Caco-2 (cell line): ENCODE data around the gene APOBEC3F. TPM values are rescaled to one million over a fixed set of nuclear protein-coding genes. Genes with fewer than 3 reads are reported as not detected.
"Not testable (repeated sequence)": the region's sequence is repeated elsewhere in the genome, so short reads cannot be mapped to it uniquely, and the experiment has no call there.

ENCODE experiments used
- BruUV-seq: library from RNA; stranded (reverse); fragments of 400-500 nt; replicated peaks from 2 replicates; lab custom pipeline; 2021; lab: Mats Ljungman, UMichigan
- CTCF ChIA-PET: fragments of 300-600 bp; sonication (Branson Sonifier 250); formaldehyde crosslinking; loops from one replicate; lab custom pipeline; 2022; ENCODE audit warnings: antibody characterized with exemption; lab: Charles Lee
- POLR2A ChIA-PET: fragments of 300-600 bp; sonication (Branson Sonifier 250); formaldehyde crosslinking; loops from one replicate; lab custom pipeline; 2022; ENCODE audit warnings: antibody characterized with exemption; lab: Charles Lee
- DNase-seq, 2 experiments: peaks; one replicate each; pipeline versions ENCODE4 v3.0.0 to v3.0.0-alpha.2; 2020 to 2022
- H3K27me3 ChIP-seq: replicated peaks from 2 replicates; pipeline ENCODE4 v1.6.0; 2011; ENCODE audit warnings: low read length; ENCODE audit not compliant: control insufficient read depth, insufficient read depth
- H3K36me3 ChIP-seq: 2 replicates; pipeline ENCODE4 v1.5.1; 2011; ENCODE audit warnings: low read length; ENCODE audit not compliant: control insufficient read depth, insufficient read depth
- H3K4me1 ChIP-seq: fragments of 250-450 bp; sonication (Bioruptor Pico); 2 replicates; pipeline ENCODE4 v1.5.1; 2020; ENCODE audit warnings: mild to moderate bottlenecking
- H3K4me3 ChIP-seq: 2 replicates; pipeline ENCODE4 v1.5.1; 2011; ENCODE audit warnings: low read depth, mild to moderate bottlenecking, control low read depth, low read length
- H3K9me3 ChIP-seq: fragments of 250-450 bp; sonication (Bioruptor Pico); 2 replicates; pipeline ENCODE4 v1.5.1; 2020; ENCODE audit warnings: mild to moderate bottlenecking, moderate library complexity
- H3K27ac Mint-ChIP-seq: one replicate; pipeline ENCODE4 v1.8.0; 2022; ENCODE audit warnings: mixed read lengths; ENCODE audit not compliant: unreplicated experiment
- H3K27me3 Mint-ChIP-seq: one replicate; pipeline ENCODE4 v1.8.0; 2022; ENCODE audit warnings: mixed read lengths; ENCODE audit not compliant: insufficient read depth, unreplicated experiment
- H3K36me3 Mint-ChIP-seq: one replicate; pipeline ENCODE4 v1.8.0; 2022; ENCODE audit warnings: mild to moderate bottlenecking, mixed read lengths; ENCODE audit not compliant: insufficient read depth, unreplicated experiment
- H3K4me1 Mint-ChIP-seq: one replicate; pipeline ENCODE4 v1.8.0; 2022; ENCODE audit warnings: low read depth, mixed read lengths; ENCODE audit not compliant: unreplicated experiment
- H3K4me3 Mint-ChIP-seq: one replicate; pipeline ENCODE4 v1.8.0; 2022; ENCODE audit warnings: mild to moderate bottlenecking, moderate library complexity, mixed read lengths; ENCODE audit not compliant: unreplicated experiment
- H3K9me3 Mint-ChIP-seq: one replicate; pipeline ENCODE4 v1.8.0; 2022; ENCODE audit warnings: mixed read lengths; ENCODE audit not compliant: unreplicated experiment
- intact Hi-C: fragments of 100-400 bp; cut with micrococcal nuclease; formaldehyde crosslinking; loops from one replicate; pipeline ENCODE4 v1.10.0; 2022; ENCODE audit not compliant: unreplicated experiment
- total RNA-seq: library from RNA; stranded (reverse); gene quantifications from 2 replicates; pipeline ENCODE4 v1.2.3, GENCODE V29; 2022
- TF ChIP-seq, protein P1 (sequence below), 2 experiments: fragments of 200-600 bp in 1 of 2; IDR thresholded peaks; 1 replicate in 1 of 2; 2 replicates in 1 of 2; pipeline versions ENCODE4 v1.5.1 to v1.8.0; 2011 to 2022; ENCODE audit warnings: antibody characterized with exemption in 1 of 2, control low read depth in 1 of 2, inconsistent platforms in 1 of 2, low read depth in 1 of 2, low read length in 1 of 2, mild to moderate bottlenecking in 1 of 2, moderate library complexity in 1 of 2; ENCODE audit not compliant: insufficient read depth in 1 of 2, severe bottlenecking in 1 of 2, unreplicated experiment in 1 of 2

The APOBEC3F gene
- total RNA-seq, 1 experiment from 2014 or later, result 7.8 TPM

DNA sequence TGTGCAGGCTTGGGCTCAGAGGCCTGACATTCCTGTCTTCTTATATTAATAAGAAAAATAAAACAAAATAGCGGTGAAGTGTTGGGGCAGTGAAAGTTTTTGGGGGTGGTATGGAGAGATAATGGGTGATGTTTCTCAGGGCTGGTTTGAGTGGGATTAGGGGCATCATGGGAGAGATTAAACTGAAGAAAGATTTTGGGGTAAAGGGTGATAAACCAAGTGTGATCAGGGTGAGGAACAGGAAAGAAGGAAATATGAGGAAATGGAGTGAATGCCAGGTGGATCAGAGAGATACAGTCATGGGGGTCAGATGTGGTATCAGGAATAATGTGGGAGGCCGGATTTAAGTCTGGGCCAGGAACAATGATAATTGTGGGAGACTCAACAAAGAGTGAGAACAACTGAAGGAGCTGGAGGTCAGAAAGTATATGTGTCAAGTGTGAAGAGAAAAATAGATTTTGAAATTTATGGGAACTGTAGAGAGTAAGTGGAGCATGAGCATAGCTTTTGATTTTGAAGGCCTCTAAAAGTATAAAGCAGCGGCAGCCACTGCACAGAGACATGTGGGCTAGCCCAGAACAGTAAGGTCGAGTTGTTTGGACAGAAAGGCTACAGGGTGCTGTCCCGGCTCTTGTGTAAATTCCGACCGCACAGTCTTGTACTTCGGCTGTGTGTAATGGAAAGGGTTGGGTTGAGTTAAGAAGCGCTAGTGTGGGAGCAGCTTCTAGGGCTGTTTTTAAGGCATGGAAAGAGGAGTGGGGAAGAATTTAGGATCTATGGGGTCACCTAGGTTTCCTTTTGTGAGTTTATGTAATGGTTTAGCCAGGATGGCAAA lies 26.0 kb downstream of the APOBEC3F start:
- H3K4me3 Mint-ChIP-seq, H3K27me3 Mint-ChIP-seq, H3K36me3 ChIP-seq, H3K27me3 ChIP-seq, H3K9me3 ChIP-seq, POLR2A ChIA-PET, BruUV-seq, H3K4me3 ChIP-seq, CTCF ChIA-PET, H3K9me3 Mint-ChIP-seq, intact Hi-C loops, H3K4me1 ChIP-seq, H3K36me3 Mint-ChIP-seq, H3K27ac Mint-ChIP-seq, H3K4me1 Mint-ChIP-seq, DNase-seq: not testable (repeated sequence)

DNA sequence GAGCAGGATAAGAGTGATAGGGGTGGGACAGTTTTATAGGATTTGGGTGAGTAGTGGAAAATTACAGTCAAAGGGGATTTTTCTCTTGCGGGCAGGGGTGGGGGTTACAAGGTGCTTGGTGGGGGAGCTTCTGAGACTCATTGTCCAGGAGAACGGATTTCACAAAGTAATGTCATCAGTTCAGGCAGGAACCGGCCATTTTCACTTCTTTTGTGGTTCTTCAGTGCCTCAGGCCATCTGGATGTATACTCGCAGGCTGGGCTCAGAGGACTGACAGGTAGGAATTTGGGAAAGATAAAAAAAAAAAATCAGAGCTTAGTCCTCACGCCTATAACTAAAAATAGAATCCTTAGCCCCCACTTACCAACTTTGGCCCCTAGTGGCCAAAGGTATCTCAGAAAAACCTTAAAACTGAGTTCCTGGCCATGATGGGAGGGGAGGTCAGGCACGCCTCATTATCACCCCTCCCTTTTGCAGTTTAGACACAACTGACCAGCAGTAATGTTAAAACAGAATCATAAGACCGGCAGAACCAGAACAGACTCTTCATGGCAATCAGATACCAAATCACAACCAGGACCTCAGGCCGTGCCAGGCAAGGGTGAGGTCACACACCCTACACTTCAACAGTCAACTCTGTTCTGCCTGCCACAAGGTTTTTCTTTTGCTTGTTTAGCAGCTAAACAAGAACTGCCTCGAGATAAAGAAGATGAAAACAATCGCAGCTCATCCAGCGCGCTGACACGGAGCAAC lies 27.5 kb downstream of the APOBEC3F start:
- ChIA-PET POLR2A (no interaction called here), CTCF (interaction anchor here (0.7 kb wide), 1 partner anchor 40 kb away, joined by 3 read pairs; no protein-coding TSS in a partner anchor)
- H3K36me3 ChIP-seq, result no peaks in the 10 kb centered on the region
- no peak overlapping the region for H3K4me3 ChIP-seq
- no TSS peak for BruUV-seq
- no peak for DNase-seq
- H3K9me3 ChIP-seq, result no peaks in the 10 kb centered on the region
- H3K27me3 Mint-ChIP-seq, result no peaks in the 10 kb centered on the region
- H3K4me3 Mint-ChIP-seq, result no peak overlapping the region
- H3K4me1 ChIP-seq, result peaks cover 3% of the 10 kb centered on the region; the same call in 1 of the 2 replicates
- no peak overlapping the region for H3K27ac Mint-ChIP-seq
- TF ChIP-seq, protein P1, sequence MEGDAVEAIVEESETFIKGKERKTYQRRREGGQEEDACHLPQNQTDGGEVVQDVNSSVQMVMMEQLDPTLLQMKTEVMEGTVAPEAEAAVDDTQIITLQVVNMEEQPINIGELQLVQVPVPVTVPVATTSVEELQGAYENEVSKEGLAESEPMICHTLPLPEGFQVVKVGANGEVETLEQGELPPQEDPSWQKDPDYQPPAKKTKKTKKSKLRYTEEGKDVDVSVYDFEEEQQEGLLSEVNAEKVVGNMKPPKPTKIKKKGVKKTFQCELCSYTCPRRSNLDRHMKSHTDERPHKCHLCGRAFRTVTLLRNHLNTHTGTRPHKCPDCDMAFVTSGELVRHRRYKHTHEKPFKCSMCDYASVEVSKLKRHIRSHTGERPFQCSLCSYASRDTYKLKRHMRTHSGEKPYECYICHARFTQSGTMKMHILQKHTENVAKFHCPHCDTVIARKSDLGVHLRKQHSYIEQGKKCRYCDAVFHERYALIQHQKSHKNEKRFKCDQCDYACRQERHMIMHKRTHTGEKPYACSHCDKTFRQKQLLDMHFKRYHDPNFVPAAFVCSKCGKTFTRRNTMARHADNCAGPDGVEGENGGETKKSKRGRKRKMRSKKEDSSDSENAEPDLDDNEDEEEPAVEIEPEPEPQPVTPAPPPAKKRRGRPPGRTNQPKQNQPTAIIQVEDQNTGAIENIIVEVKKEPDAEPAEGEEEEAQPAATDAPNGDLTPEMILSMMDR (IDR thresholded peaks at IDR 0.05; ENCODE audit: insufficient read depth in 1 of 2, low read depth in 1 of 2, low read length in 1 of 2, severe bottlenecking in 1 of 2, unreplicated experiment in 1 of 2), result peak in 1 of 2 experiments; percentile 13
- no peaks in the 10 kb centered on the region for H3K9me3 Mint-ChIP-seq
- no peaks in the 10 kb centered on the region for H3K4me1 Mint-ChIP-seq
- H3K27me3 ChIP-seq, result no peaks in the 10 kb centered on the region
- intact Hi-C loops, result no loop called here
- no peaks in the 10 kb centered on the region for H3K36me3 Mint-ChIP-seq

DNA sequence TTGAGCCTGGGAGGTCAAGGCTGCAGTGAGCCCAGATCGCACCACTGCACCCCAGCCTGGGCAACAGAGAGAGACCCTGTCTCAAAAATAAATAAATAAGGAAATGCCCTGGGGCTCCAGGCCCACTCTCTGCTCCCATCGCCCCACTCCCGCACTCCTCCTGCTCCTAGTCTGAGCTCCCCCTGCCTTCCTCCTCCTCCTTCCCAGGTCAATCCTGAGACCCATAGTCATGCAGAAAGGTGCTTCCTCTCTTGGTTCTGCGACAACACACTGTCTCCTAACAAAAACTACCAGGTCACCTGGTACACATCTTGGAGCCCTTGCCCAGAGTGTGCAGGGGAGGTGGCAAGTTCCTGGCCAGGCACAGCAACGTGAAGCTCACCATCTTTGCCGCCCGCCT lies 29.5 kb downstream of the APOBEC3F start:
- H3K27me3 Mint-ChIP-seq, result no peaks in the 10 kb centered on the region
- H3K36me3 ChIP-seq, result no peaks in the 10 kb centered on the region
- no peak for DNase-seq
- H3K27ac Mint-ChIP-seq, result no peak overlapping the region
- TF ChIP-seq, protein P1 (IDR thresholded peaks at IDR 0.05; ENCODE audit: insufficient read depth in 1 of 2, low read depth in 1 of 2, low read length in 1 of 2, severe bottlenecking in 1 of 2, unreplicated experiment in 1 of 2), result no peak
- CTCF ChIA-PET, result no interaction called here
- H3K9me3 ChIP-seq, result no peaks in the 10 kb centered on the region
- H3K9me3 Mint-ChIP-seq, result no peaks in the 10 kb centered on the region
- H3K27me3 ChIP-seq, result no peaks in the 10 kb centered on the region
- POLR2A ChIA-PET, result no interaction called here
- BruUV-seq, result no TSS peak
- intact Hi-C loops, result no loop called here
- no peak overlapping the region for H3K4me3 Mint-ChIP-seq
- H3K4me3 ChIP-seq, result no peak overlapping the region
- peaks cover 3% of the 10 kb centered on the region; the same call in 1 of the 2 replicates for H3K4me1 ChIP-seq
- H3K4me1 Mint-ChIP-seq, result no peaks in the 10 kb centered on the region
- no peaks in the 10 kb centered on the region for H3K36me3 Mint-ChIP-seq

DNA sequence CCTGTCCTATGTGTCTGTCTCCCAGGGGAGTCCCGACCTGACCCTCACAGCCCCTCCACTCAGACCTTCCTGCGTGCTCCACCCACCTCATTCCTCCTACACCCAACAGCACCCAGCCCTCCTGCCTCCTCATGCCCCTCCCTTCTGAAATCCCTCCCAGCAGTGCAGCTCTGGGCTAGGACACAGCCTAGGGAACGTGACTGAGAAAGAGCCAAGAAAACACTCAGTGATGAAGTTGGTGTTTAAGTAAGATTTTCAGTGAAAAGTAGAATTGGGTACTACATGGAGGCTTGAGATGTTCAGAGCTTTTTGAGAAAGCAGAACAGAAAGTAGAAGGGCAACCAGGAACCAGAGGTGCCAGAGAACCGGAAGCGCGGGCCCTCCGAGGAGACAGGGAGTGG lies 31.9 kb downstream of the APOBEC3F start:
- H3K27me3 Mint-ChIP-seq, H3K9me3 ChIP-seq, POLR2A ChIA-PET, H3K27ac Mint-ChIP-seq, intact Hi-C loops, BruUV-seq, H3K9me3 Mint-ChIP-seq, H3K4me1 ChIP-seq, H3K4me3 Mint-ChIP-seq, H3K4me3 ChIP-seq, CTCF ChIA-PET, DNase-seq, H3K27me3 ChIP-seq, H3K36me3 Mint-ChIP-seq, H3K4me1 Mint-ChIP-seq, H3K36me3 ChIP-seq: not testable (repeated sequence)
